Epithelial cell of proximal tubule (primary cell): ENCODE data around the gene U2AF1L4. TPM values are rescaled to one million over a fixed set of nuclear protein-coding genes. Genes with fewer than 3 reads are reported as not detected.

Experiments
- DNase-seq: peaks from one replicate; pipeline ENCODE4 v3.0.0-alpha.2; 2011; ENCODE audit warnings: low read depth
- H3K4me3 ChIP-seq: 2 replicates; pipeline ENCODE4 v1.5.1; 2011; ENCODE audit warnings: low read depth, mild to moderate bottlenecking, low read length
- CTCF ChIP-seq: conservative IDR thresholded peaks from 2 replicates; pipeline ENCODE4 v1.5.1; 2012; ENCODE audit warnings: low read depth, mild to moderate bottlenecking, low read length
- total RNA-seq: library from RNA; depleted of rRNA; stranded (reverse); fragments of >200 nt; gene quantifications from 2 replicates; pipeline ENCODE4 v1.2.3, GENCODE V29; 2015

U2AF1L4 gene
- total RNA-seq, 1 donor from 2014 or later: 5.9 TPM

- TF ChIP-seq CTCF: no peak
- no peak for DNase-seq
- no peak overlapping the region for H3K4me3 ChIP-seq
These were observed 48.4 kb downstream of the U2AF1L4 start for GRCh38 chr19:35696835-35697234.

- TF ChIP-seq CTCF: no peak
- DNase-seq: no peak
- H3K4me3 ChIP-seq: no peak overlapping the region
These were observed 49.3 kb downstream of the U2AF1L4 start for GRCh38 chr19:35695895-35696422.

GRCh38 chr19:35693835-35694599 lies 51.2 kb downstream of the U2AF1L4 start:
- peak; percentile 99 for TF ChIP-seq CTCF
- DNase-seq: no peak
- H3K4me3 ChIP-seq: no peak overlapping the region

GRCh38 chr19:35693422-35693821 lies 51.8 kb downstream of the U2AF1L4 start:
- TF ChIP-seq CTCF: no peak
- no peak for DNase-seq
- no peak overlapping the region for H3K4me3 ChIP-seq

Other genes starting within 250 kb of the U2AF1L4 start
- 195 and 200 TPM in 2 replicates for gene DMKN, start 231.8 kb downstream of the U2AF1L4 start, total RNA-seq
- not detected in 2 replicates for gene SBSN, start 217.1 kb downstream of the U2AF1L4 start, total RNA-seq
- gene GAPDHS, start 212.0 kb downstream of the U2AF1L4 start, total RNA-seq: not detected in 2 replicates
- 157 and 167 TPM in 2 replicates for gene TMEM147, start 199.8 kb downstream of the U2AF1L4 start, total RNA-seq
- gene ATP4A, start 181.8 kb downstream of the U2AF1L4 start, total RNA-seq: not detected in 2 replicates
- gene PMIS2, start 159.2 kb downstream of the U2AF1L4 start, total RNA-seq: not detected in 2 replicates
- gene HAUS5, start 132.7 kb downstream of the U2AF1L4 start, total RNA-seq: 19.2 and 19.7 TPM in 2 replicates
- gene RBM42, start 116.4 kb downstream of the U2AF1L4 start, total RNA-seq: 114 and 116 TPM in 2 replicates
- gene ETV2, start 103.7 kb downstream of the U2AF1L4 start, total RNA-seq: 0.35 TPM in 1 of 2 replicates, not detected in the other
- 496 and 575 TPM in 2 replicates for gene COX6B1, start 97.1 kb downstream of the U2AF1L4 start, total RNA-seq
- not detected in 2 replicates for gene UPK1A, start 78.9 kb downstream of the U2AF1L4 start, total RNA-seq
- not detected in 2 replicates for gene ZBTB32, start 40.9 kb downstream of the U2AF1L4 start, total RNA-seq
- 7.4 and 20.2 TPM in 2 replicates for gene KMT2B, start 27.4 kb downstream of the U2AF1L4 start, total RNA-seq
- gene IGFLR1, start 3.0 kb downstream of the U2AF1L4 start, total RNA-seq: 7.9 and 15.3 TPM in 2 replicates
- 49.6 and 63.7 TPM in 2 replicates for gene PSENEN, start 233 bp upstream of the U2AF1L4 start, total RNA-seq
- gene LIN37, start 3.2 kb upstream of the U2AF1L4 start, total RNA-seq: 12.7 and 18.9 TPM in 2 replicates
- 0.14 and 2.0 TPM in 2 replicates for gene HSPB6, start 11.6 kb upstream of the U2AF1L4 start, total RNA-seq
- 14.3 and 14.7 TPM in 2 replicates for gene PROSER3, start 12.8 kb upstream of the U2AF1L4 start, total RNA-seq
- 2.6 and 13.3 TPM in 2 replicates for gene ARHGAP33, start 30.1 kb upstream of the U2AF1L4 start, total RNA-seq
- gene PRODH2, start 67.4 kb upstream of the U2AF1L4 start, total RNA-seq: not detected in 2 replicates
- not detected in 2 replicates for gene NPHS1, start 107.1 kb upstream of the U2AF1L4 start, total RNA-seq
- not detected in 2 replicates for gene KIRREL2, start 111.5 kb upstream of the U2AF1L4 start, total RNA-seq
- gene APLP1, start 123.2 kb upstream of the U2AF1L4 start, total RNA-seq: 1.1 and 8.4 TPM in 2 replicates
- 3.9 and 10.7 TPM in 2 replicates for gene NFKBID, start 155.1 kb upstream of the U2AF1L4 start, total RNA-seq
- gene HCST, start 157.1 kb upstream of the U2AF1L4 start, total RNA-seq: not detected in 2 replicates
- not detected in 2 replicates for gene TYROBP, start 162.9 kb upstream of the U2AF1L4 start, total RNA-seq
- gene LRFN3, start 191.0 kb upstream of the U2AF1L4 start, total RNA-seq: 6.2 and 12.7 TPM in 2 replicates
- gene SDHAF1, start 249.8 kb upstream of the U2AF1L4 start, total RNA-seq: 23.2 and 34.5 TPM in 2 replicates